ENCODE measurements around the gene ATF4. TPM values are rescaled to one million over a fixed set of nuclear protein-coding genes. Genes with fewer than 3 reads are reported as not detected.

ATF4 gene
- total and polyA plus RNA-seq, 2 of the 8 experiments (the other 6 are each of a cell fraction or from before 2014, with no cell fraction given): 553 to 704 TPM

DNA sequence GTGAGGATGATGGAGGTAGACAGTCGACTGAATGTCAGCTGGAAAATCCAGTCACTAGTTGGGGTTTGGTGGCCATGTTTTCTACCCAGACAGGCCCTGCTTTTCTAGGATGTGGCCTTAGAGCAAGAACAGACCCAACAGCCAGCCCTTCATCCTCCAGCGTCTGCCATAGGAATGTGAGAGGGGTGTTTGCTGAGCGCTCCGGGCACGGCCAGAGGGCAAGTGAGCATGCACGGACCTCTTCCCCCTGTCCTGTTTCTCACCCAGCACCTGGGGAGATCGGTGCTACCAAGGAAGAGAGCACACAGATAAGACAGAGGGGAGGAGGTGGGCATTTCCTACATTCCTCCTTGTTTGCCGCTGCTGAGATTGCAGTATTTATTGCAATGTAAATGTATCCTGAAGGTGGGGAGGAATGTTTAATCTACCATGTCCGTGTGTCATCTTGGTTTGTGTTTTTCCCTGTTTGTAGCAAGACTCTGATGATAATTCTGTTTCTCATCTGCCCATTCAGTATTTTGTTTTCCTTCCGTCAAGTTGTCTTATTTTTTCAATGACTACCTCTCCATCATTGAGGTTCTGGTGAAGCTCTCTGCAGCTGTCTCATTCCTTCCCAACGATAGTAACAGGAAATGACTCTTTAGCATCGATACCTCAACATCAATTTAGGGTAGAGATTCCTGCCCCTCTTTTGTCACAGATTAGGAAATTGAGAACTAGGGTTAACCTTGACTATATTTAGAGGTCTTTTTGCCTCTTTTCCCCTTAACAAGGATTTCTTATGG lies 4.9 kb upstream of the ATF4 start (continued):
- TF ChIP-seq, protein P1, sequence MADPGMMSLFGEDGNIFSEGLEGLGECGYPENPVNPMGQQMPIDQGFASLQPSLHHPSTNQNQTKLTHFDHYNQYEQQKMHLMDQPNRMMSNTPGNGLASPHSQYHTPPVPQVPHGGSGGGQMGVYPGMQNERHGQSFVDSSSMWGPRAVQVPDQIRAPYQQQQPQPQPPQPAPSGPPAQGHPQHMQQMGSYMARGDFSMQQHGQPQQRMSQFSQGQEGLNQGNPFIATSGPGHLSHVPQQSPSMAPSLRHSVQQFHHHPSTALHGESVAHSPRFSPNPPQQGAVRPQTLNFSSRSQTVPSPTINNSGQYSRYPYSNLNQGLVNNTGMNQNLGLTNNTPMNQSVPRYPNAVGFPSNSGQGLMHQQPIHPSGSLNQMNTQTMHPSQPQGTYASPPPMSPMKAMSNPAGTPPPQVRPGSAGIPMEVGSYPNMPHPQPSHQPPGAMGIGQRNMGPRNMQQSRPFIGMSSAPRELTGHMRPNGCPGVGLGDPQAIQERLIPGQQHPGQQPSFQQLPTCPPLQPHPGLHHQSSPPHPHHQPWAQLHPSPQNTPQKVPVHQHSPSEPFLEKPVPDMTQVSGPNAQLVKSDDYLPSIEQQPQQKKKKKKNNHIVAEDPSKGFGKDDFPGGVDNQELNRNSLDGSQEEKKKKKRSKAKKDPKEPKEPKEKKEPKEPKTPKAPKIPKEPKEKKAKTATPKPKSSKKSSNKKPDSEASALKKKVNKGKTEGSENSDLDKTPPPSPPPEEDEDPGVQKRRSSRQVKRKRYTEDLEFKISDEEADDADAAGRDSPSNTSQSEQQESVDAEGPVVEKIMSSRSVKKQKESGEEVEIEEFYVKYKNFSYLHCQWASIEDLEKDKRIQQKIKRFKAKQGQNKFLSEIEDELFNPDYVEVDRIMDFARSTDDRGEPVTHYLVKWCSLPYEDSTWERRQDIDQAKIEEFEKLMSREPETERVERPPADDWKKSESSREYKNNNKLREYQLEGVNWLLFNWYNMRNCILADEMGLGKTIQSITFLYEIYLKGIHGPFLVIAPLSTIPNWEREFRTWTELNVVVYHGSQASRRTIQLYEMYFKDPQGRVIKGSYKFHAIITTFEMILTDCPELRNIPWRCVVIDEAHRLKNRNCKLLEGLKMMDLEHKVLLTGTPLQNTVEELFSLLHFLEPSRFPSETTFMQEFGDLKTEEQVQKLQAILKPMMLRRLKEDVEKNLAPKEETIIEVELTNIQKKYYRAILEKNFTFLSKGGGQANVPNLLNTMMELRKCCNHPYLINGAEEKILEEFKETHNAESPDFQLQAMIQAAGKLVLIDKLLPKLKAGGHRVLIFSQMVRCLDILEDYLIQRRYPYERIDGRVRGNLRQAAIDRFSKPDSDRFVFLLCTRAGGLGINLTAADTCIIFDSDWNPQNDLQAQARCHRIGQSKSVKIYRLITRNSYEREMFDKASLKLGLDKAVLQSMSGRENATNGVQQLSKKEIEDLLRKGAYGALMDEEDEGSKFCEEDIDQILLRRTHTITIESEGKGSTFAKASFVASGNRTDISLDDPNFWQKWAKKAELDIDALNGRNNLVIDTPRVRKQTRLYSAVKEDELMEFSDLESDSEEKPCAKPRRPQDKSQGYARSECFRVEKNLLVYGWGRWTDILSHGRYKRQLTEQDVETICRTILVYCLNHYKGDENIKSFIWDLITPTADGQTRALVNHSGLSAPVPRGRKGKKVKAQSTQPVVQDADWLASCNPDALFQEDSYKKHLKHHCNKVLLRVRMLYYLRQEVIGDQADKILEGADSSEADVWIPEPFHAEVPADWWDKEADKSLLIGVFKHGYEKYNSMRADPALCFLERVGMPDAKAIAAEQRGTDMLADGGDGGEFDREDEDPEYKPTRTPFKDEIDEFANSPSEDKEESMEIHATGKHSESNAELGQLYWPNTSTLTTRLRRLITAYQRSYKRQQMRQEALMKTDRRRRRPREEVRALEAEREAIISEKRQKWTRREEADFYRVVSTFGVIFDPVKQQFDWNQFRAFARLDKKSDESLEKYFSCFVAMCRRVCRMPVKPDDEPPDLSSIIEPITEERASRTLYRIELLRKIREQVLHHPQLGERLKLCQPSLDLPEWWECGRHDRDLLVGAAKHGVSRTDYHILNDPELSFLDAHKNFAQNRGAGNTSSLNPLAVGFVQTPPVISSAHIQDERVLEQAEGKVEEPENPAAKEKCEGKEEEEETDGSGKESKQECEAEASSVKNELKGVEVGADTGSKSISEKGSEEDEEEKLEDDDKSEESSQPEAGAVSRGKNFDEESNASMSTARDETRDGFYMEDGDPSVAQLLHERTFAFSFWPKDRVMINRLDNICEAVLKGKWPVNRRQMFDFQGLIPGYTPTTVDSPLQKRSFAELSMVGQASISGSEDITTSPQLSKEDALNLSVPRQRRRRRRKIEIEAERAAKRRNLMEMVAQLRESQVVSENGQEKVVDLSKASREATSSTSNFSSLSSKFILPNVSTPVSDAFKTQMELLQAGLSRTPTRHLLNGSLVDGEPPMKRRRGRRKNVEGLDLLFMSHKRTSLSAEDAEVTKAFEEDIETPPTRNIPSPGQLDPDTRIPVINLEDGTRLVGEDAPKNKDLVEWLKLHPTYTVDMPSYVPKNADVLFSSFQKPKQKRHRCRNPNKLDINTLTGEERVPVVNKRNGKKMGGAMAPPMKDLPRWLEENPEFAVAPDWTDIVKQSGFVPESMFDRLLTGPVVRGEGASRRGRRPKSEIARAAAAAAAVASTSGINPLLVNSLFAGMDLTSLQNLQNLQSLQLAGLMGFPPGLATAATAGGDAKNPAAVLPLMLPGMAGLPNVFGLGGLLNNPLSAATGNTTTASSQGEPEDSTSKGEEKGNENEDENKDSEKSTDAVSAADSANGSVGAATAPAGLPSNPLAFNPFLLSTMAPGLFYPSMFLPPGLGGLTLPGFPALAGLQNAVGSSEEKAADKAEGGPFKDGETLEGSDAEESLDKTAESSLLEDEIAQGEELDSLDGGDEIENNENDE (IDR thresholded peaks at IDR 0.05; ENCODE audit: insufficient replicate concordance, low read length): no peak
- TF ChIP-seq KDM1A (IDR thresholded peaks at IDR 0.05; ENCODE audit: borderline replicate concordance, low read length) (no peak), SAP30 (IDR thresholded peaks at IDR 0.05; ENCODE audit: insufficient read depth, insufficient replicate concordance, low read length) (no peak), SIRT6 (IDR thresholded peaks at IDR 0.05; ENCODE audit: low read length) (no peak), RNF2 (IDR thresholded peaks at IDR 0.05; ENCODE audit: borderline replicate concordance, low read depth, low read length, missing control alignments, poor library complexity, severe bottlenecking) (no peak)
- TF ChIP-seq, protein P2, sequence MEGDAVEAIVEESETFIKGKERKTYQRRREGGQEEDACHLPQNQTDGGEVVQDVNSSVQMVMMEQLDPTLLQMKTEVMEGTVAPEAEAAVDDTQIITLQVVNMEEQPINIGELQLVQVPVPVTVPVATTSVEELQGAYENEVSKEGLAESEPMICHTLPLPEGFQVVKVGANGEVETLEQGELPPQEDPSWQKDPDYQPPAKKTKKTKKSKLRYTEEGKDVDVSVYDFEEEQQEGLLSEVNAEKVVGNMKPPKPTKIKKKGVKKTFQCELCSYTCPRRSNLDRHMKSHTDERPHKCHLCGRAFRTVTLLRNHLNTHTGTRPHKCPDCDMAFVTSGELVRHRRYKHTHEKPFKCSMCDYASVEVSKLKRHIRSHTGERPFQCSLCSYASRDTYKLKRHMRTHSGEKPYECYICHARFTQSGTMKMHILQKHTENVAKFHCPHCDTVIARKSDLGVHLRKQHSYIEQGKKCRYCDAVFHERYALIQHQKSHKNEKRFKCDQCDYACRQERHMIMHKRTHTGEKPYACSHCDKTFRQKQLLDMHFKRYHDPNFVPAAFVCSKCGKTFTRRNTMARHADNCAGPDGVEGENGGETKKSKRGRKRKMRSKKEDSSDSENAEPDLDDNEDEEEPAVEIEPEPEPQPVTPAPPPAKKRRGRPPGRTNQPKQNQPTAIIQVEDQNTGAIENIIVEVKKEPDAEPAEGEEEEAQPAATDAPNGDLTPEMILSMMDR (IDR thresholded peaks at IDR 0.05; ENCODE audit: control extremely low read depth in 1 of 3, insufficient read depth in 1 of 3, low read depth in 1 of 3, low read length in 3 of 3): no peak

Measured in H1 (cell line).